ENCODE data around the gene NRG3. TPM values are rescaled to one million over a fixed set of nuclear protein-coding genes. Genes with fewer than 3 reads are reported as not detected.

The NRG3 gene
- polyA plus RNA-seq, 3 donors, result 12.9 to 15.5 (median 14.6) TPM

- DNase-seq, result no peak
Measured at GRCh38 chr10:82210331-82210730, 335.3 kb downstream of the NRG3 start.

GRCh38 chr10:82211346-82211745, 336.4 kb downstream of the NRG3 start:
- no peak for DNase-seq

GRCh38 chr10:82212753-82213152, 337.8 kb downstream of the NRG3 start:
- DNase-seq, result no peak

GRCh38 chr10:82213784-82214183, 338.8 kb downstream of the NRG3 start:
- DNase-seq, result no peak

GRCh38 chr10:82221056-82221455, 346.1 kb downstream of the NRG3 start:
- DNase-seq, result no peak

GRCh38 chr10:82221601-82222149, 346.7 kb downstream of the NRG3 start:
- no peak for DNase-seq

GRCh38 chr10:82228701-82229100, 353.7 kb downstream of the NRG3 start:
- no peak for DNase-seq

- DNase-seq, result no peak
Measured at GRCh38 chr10:82234173-82234572, 359.2 kb downstream of the NRG3 start.

GRCh38 chr10:82236084-82236731, 361.2 kb downstream of the NRG3 start:
- no peak for DNase-seq

- DNase-seq, result no peak
Measured at GRCh38 chr10:82238291-82238690, 363.3 kb downstream of the NRG3 start.

- DNase-seq, result no peak
Measured at GRCh38 chr10:82240408-82240807, 365.4 kb downstream of the NRG3 start.

GRCh38 chr10:82242778-82243177, 367.8 kb downstream of the NRG3 start:
- no peak for DNase-seq

GRCh38 chr10:82245157-82245556, 370.2 kb downstream of the NRG3 start:
- no peak for DNase-seq

GRCh38 chr10:82245906-82246560, 371.0 kb downstream of the NRG3 start:
- no peak for DNase-seq

- no peak for DNase-seq
Measured at GRCh38 chr10:82249141-82249540, 374.1 kb downstream of the NRG3 start.

GRCh38 chr10:82251222-82251906, 376.4 kb downstream of the NRG3 start:
- DNase-seq, result no peak

GRCh38 chr10:82252081-82252480, 377.1 kb downstream of the NRG3 start:
- DNase-seq, result no peak

GRCh38 chr10:82254237-82254636, 379.2 kb downstream of the NRG3 start:
- no peak for DNase-seq

- no peak for DNase-seq
Measured at GRCh38 chr10:82256275-82256674, 381.3 kb downstream of the NRG3 start.

- DNase-seq, result no peak
Measured at GRCh38 chr10:82266438-82266837, 391.4 kb downstream of the NRG3 start.

GRCh38 chr10:82267014-82267413, 392.0 kb downstream of the NRG3 start:
- no peak for DNase-seq

GRCh38 chr10:82267465-82267864, 392.5 kb downstream of the NRG3 start:
- no peak for DNase-seq

- no peak for DNase-seq
Measured at GRCh38 chr10:82267960-82268359, 393.0 kb downstream of the NRG3 start.

Data from renal pelvis (tissue), 4 donors.